ENCODE measurements around the gene DLGAP4. TPM values are rescaled to one million over a fixed set of nuclear protein-coding genes. Genes with fewer than 3 reads are reported as not detected.

DLGAP4 gene, protein sequence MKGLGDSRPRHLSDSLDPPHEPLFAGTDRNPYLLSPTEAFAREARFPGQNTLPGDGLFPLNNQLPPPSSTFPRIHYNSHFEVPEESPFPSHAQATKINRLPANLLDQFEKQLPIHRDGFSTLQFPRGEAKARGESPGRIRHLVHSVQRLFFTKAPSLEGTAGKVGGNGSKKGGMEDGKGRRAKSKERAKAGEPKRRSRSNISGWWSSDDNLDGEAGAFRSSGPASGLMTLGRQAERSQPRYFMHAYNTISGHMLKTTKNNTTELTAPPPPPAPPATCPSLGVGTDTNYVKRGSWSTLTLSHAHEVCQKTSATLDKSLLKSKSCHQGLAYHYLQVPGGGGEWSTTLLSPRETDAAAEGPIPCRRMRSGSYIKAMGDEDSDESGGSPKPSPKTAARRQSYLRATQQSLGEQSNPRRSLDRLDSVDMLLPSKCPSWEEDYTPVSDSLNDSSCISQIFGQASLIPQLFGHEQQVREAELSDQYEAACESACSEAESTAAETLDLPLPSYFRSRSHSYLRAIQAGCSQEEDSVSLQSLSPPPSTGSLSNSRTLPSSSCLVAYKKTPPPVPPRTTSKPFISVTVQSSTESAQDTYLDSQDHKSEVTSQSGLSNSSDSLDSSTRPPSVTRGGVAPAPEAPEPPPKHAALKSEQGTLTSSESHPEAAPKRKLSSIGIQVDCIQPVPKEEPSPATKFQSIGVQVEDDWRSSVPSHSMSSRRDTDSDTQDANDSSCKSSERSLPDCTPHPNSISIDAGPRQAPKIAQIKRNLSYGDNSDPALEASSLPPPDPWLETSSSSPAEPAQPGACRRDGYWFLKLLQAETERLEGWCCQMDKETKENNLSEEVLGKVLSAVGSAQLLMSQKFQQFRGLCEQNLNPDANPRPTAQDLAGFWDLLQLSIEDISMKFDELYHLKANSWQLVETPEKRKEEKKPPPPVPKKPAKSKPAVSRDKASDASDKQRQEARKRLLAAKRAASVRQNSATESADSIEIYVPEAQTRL
- total RNA-seq = 22.0 TPM

DNA sequence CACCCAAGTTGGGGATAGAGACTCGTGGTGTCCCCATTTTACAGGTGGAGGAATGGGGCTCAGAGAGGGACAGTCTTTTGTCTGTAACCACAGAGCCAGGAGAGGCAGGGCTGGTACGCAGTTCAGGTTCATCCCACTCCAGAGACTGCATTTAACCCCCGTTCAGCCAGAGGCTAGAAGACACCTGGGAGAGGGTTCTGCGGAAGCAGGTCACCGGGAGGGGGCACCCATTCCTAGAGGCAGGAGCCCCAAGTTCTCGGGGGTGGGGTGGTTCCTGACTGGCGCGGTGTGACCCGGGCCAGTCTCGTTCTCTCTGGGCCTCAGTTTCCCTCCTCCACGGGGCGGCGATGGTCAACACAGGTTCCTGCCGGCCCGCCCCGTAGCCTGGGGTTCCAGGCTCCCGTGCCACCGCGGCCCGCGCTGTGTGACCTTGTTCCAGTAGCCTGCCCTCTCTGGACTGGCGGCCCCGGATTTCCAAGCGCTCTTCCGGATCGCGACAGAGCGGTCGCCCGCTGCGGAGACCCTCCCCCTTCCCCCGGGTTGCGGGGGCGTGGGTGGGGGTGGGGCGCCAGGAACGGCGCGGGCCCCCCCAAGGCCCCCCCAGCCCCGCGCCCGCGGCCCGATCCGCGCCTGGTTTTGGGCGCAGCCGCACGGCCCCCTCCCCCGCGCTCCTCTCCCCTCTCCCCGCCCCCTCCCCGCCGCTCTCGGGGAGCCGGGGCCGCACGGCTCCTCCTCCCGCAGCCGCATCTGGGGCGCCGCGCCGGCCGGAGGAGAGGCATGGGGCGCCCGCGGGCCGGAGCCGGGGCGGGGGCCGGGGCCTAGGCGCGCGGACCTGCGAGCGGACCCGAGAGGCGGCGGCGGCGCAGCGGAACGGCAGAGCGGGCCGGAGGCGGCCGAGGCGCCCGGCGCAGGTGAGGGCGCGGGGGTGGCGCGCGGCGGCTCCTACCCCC is at the start of gene DLGAP4:
Gene DLGAP4, plus strand, starts transcription at position 738 of the 950 bp plus-strand sequence. CDS start 125,379 bp downstream, outside the sequence.
- FAIRE-seq (no peak), DNase-seq (ENCODE audit: low spot score in 2 of 2) (peak in 1 of 2 donors; percentile 61)

DNA sequence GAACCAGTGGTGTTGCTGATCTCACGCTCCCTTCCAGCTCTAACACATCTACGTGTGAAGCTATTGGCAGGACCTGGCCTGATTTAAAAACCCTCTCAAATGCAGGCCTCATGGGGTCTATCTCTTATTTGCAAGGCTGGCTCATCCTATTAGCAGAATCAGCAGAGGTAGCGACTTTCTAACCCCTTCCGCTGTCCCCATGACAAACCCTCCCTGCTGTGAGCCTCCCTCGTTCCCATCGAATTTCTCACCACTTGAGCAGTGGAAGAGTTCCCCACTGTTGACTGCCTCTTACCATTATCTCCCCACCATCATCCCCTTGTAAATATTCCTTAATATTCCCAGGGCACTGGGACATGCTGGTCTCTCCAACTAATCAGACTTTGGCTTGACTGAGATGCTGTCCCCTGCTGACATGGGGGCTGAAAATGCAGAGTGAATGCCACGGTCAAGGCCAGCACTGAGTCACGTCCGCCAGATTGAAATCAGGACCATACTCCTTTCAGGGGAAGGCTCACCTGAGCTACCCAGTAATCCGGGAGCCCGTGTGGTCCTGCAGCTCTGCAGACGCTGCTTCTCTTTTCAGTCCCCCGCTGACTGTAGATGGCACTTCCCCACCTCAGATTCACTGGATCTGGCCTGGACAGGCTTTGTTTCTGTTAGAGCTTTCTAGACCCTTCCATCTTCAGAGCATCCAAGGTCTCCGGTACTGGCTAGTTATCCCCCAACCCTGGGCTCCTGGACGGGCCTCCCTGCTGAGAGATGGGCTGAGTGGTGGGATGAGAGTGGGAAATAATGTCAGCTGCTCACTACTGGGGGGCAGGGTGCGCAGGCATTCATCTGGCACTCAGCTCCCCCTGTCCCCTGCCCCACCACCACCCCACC is 46.7 kb upstream of the DLGAP4 start:
- no peak for DNase-seq (ENCODE audit: low spot score in 2 of 2)
- no peak for FAIRE-seq

GRCh38 chr20:36260316-36260715 is 45.8 kb upstream of the DLGAP4 start:
- DNase-seq (ENCODE audit: low spot score in 2 of 2) (no peak), FAIRE-seq (no peak)

- FAIRE-seq (no peak), DNase-seq (ENCODE audit: low spot score in 2 of 2) (no peak)
These were observed 44.6 kb upstream of the DLGAP4 start for GRCh38 chr20:36261389-36262105.

GRCh38 chr20:36262440-36262839 is 43.7 kb upstream of the DLGAP4 start:
- no peak for FAIRE-seq
- no peak for DNase-seq (ENCODE audit: low spot score in 2 of 2)

DNA sequence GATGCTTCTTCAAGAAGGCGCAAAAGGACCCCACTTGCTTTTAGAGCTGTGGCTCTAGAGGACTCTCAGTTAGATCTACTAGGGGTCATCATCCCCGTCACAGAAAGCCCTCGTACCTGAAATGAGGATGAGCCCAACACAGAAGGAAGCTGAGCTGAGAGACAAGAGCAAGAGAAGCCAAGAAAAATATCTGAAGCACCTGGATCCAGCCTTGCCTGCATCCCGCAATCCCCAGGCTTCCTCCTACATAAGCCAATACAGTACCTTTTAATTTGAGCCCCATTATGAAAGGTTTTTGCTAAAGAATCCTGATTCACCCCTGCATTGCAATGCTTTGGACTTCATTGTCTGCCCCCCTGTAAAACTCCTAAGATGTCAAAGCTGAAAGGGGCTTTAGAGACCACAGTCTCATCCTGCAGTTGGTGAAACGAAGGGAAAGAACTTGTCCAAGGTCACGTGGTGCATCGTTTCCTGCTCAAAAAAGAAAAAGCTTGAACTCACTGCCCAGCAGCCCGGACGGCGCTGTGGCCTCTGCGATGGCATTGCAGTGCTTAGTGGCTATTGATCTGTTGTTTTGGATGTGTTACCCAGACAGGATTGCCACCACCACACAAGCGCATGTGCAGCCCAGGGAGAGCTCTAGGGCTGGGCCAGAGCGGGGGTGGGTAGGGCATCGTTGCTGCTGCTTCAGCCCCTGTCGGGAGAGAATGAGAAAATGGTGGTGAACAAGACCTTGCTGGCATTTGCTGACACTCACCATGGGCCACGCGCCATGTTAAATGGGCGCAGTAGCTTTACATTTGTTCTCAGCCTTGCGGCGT is 41.5 kb upstream of the DLGAP4 start:
- FAIRE-seq = no peak
- no peak for DNase-seq (ENCODE audit: low spot score in 2 of 2)

GRCh38 chr20:36266189-36266588 is 40.0 kb upstream of the DLGAP4 start:
- DNase-seq (ENCODE audit: low spot score in 2 of 2) (no peak), FAIRE-seq (no peak)

GRCh38 chr20:36267605-36268381 is 38.3 kb upstream of the DLGAP4 start:
- no peak for FAIRE-seq
- peak in 1 of 2 donors; percentile 36 for DNase-seq (ENCODE audit: low spot score in 2 of 2)

DNA sequence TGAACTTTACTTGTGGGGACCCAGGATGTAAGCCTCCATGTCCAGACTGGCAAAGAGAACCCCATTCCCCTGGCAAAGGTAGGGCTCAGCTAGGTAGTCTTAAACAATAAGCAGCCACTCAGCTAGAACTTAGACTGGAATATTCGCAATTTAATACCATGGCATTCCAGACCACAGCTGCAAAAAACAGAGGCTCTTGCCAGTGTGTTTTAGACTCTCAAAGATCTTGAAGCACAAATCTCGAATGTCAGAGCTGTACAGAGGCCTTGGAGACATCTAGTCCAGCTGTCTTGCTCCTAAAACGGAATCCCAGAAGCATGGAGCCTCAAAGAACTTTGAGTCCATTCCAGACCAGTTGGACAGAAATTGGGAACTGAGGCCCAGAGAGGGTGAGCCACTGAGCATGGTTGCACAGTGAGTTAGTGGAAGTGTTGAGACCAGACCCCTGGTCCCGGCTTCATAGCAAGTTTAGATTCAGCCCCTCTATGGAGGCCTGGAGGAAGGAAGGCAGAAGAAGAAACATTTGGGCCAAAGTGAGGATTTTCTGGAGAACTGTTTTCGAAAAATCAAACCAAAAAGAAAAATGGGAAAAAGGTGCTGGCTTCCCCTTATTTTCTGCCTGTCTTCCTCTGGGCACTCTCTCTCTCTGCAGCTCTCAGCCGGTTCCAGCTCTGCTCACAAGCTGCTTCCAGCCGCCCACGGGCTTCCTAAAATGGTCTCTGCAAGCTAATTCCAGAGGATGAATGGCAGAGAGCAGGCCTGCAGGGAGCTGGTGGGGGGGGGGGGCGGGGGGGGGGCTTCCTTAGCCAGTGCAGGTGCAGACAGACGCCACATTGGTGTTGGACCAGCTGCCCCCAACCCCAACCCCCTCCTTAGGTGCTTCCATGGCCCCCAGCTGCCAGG is 37.4 kb upstream of the DLGAP4 start:
- DNase-seq (ENCODE audit: low spot score in 2 of 2) = no peak
- FAIRE-seq = no peak

DNA sequence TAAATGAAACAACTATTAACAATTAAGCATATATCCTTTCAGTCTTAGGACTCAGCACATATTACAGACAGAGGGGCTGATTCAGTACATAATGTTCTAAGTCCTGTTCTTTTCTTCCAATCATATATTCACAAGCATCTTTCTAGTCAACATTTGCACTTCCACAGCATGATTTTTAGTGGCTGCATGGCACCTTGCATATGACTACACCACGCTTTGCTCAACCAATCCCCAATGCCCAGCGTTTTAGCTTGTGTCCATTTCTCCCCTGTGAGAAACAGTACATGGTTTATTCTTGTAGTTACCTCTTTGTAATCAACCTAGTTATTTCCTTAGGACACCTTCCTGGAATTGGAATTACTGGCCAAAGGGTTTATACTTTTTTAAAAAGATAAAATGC is 36.6 kb upstream of the DLGAP4 start:
- no peak for FAIRE-seq
- no peak for DNase-seq (ENCODE audit: low spot score in 2 of 2)

- DNase-seq (ENCODE audit: low spot score in 2 of 2) = no peak
- no peak for FAIRE-seq
These were observed 35.1 kb upstream of the DLGAP4 start for GRCh38 chr20:36270744-36271638.

- DNase-seq (ENCODE audit: low spot score in 2 of 2) (no peak), FAIRE-seq (no peak)
These were observed 34.2 kb upstream of the DLGAP4 start for GRCh38 chr20:36271639-36272546.

- FAIRE-seq (no peak), DNase-seq (ENCODE audit: low spot score in 2 of 2) (no peak)
These were observed 33.5 kb upstream of the DLGAP4 start for GRCh38 chr20:36272547-36273220.

Measured in frontal cortex (tissue), 4 donors.